GM19438 (cell line): ENCODE data around the gene ANKRD34C.

Experiments used
- ATAC-seq: cut with Tn5 transposase; IDR thresholded peaks from one replicate; pipeline ENCODE4 v1.9.1; 2021; ENCODE audit warnings: low read depth; ENCODE audit not compliant: unreplicated experiment

ANKRD34C gene

GRCh38 chr15:79282371-79283251 lies at the start of gene ANKRD34C:
Gene ANKRD34C, plus strand, starts transcription at chr15:79282722. Its CDS starts 10,563 bp downstream, at chr15:79293285.
- ATAC-seq, result no peak

GRCh38 chr15:79233236-79233635 lies 49.3 kb upstream of the ANKRD34C start:
- ATAC-seq, result no peak

- ATAC-seq, result no peak
These were observed 42.5 kb upstream of the ANKRD34C start for GRCh38 chr15:79240036-79240435.

- no peak for ATAC-seq
These were observed 38.8 kb upstream of the ANKRD34C start for GRCh38 chr15:79243723-79244122.

GRCh38 chr15:79244876-79245275 lies 37.6 kb upstream of the ANKRD34C start:
- ATAC-seq, result no peak

GRCh38 chr15:79248183-79248582 lies 34.3 kb upstream of the ANKRD34C start:
- ATAC-seq, result no peak

- ATAC-seq, result no peak
These were observed 25.1 kb upstream of the ANKRD34C start for GRCh38 chr15:79257454-79257853.

- ATAC-seq, result no peak
These were observed 20.7 kb upstream of the ANKRD34C start for GRCh38 chr15:79261836-79262235.

GRCh38 chr15:79265167-79265566 lies 17.4 kb upstream of the ANKRD34C start:
- no peak for ATAC-seq

- no peak for ATAC-seq
These were observed 16.4 kb upstream of the ANKRD34C start for GRCh38 chr15:79265987-79266579.

- ATAC-seq, result no peak
These were observed 928 bp downstream of the ANKRD34C start for GRCh38 chr15:79283252-79284048.

- ATAC-seq, result no peak
These were observed 8.2 kb downstream of the ANKRD34C start for GRCh38 chr15:79290642-79291275.

GRCh38 chr15:79292011-79292410 lies 9.5 kb downstream of the ANKRD34C start:
- ATAC-seq, result no peak

- ATAC-seq, result no peak
These were observed 11.6 kb downstream of the ANKRD34C start for GRCh38 chr15:79294075-79294474.

GRCh38 chr15:79296583-79296982 lies 14.1 kb downstream of the ANKRD34C start:
- no peak for ATAC-seq

GRCh38 chr15:79299126-79299840 lies 16.8 kb downstream of the ANKRD34C start:
- no peak for ATAC-seq

- ATAC-seq, result no peak
These were observed 17.3 kb downstream of the ANKRD34C start for GRCh38 chr15:79299841-79300235.

- no peak for ATAC-seq
These were observed 24.7 kb downstream of the ANKRD34C start for GRCh38 chr15:79307251-79307650.

- no peak for ATAC-seq
These were observed 26.4 kb downstream of the ANKRD34C start for GRCh38 chr15:79308874-79309273.

GRCh38 chr15:79310612-79310984 lies 28.1 kb downstream of the ANKRD34C start:
- peak; percentile 38 for ATAC-seq
